Activated naive CD4-positive, alpha-beta T cell treated with Interleukin-2 at 50 U/mL for 16 hours (primary cell): ENCODE results near the gene ATP6V1F.

Experiments
- DNase-seq: peaks from one replicate; pipeline ENCODE4 v3.0.0-alpha.2; 2020

The ATP6V1F gene

DNA sequence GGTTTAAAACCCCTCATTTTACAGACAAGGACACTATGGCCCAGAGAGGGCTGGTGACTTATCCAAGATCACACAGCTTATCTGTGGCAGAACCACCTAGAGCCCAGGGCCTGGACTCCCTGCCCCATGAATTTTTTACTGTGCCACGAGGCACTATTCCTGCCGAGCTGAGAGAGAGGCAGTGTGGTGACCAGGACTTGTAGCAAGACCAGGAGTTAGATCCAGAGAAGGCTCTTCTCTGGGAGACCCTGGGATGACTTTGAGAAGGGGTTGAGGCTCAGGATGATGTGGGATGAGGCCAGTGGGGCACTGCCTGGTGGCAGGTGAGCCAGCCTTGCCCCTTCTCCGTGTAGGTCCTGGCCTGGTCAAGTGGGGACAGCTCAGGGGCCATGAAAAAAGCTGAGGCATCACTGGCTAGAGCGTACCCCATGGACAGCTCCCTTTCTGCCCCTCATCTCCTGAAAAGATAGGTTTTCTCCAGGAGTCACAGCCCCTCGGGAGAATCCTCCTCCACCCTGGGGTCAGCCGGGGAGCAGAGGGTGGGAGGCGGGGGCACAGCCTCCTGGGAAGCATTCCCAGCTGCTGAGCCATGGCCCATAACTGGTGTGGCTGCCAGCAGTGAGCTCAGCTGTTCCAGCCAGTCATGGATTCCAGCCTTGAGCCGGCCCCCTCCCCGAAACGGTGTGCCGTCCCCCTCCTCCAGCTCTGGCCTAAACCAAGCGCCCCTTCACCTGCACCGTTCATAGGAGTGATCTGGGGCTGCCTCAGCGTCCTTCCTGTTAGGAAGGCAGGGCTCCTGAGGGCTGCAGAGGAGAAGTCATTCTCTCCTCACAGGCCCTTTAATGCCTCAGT lies 26.6 kb upstream of the ATP6V1F start:
- DNase-seq, result no peak

GRCh38 chr7:128836729-128837348 lies 25.8 kb upstream of the ATP6V1F start:
- no peak for DNase-seq

DNA sequence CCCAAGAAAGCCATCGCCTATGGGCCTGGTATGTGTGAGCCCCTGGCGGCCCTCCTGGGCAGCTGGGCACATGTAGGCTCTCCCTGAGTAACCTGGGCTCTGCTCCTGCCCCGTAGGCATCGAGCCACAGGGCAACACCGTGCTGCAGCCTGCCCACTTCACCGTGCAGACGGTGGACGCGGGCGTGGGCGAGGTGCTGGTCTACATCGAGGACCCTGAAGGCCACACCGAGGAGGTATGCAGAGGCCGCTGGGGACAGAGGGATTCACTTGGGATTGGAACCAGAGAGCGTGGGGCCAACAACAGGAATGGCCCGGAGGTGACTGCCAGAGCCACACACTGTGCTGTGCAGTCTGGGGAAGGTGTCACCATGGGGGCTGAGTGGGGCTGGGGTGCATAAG lies 25.1 kb upstream of the ATP6V1F start:
- no peak for DNase-seq

- no peak for DNase-seq
Observed at GRCh38 chr7:128838109-128838779, 24.4 kb upstream of the ATP6V1F start.

DNA sequence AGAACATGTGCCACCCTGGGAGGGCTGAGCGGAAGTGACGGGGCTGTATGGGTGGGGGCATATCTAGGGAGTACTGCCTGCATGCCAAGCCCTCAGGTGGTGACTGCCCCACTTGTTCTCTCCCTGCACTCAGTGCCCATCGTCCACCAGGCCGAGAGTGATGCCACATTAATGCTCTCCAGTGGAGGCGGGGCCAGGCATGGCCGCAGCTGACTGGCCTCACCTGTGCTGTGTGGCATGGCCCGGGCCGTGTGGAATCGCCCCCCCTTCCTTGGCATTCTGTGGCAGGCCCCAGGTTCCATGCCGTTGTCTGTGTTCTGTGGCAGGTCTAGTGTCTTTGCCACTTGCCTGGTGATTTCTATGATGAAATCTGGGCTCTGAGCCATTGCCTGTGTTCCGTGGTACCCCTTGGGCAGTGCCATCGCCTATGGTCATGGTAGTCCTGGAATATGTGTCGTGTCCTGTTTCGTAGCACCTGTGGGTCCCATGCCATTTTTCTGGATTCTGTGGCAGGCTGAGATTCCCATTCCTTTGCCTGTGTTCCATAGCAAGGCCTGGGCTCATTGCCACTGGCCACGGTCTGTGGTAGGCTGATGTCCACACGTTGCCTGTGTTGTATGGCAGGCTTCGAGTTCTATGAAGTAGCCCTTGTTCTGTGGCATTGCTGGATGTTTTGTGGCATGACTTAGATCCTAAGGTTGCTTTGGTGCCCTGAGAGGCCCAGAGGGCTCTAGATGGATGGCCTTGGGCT lies 23.5 kb upstream of the ATP6V1F start:
- no peak for DNase-seq

GRCh38 chr7:128839751-128840177 lies 22.9 kb upstream of the ATP6V1F start:
- DNase-seq, result no peak

GRCh38 chr7:128840326-128841170 lies 22.1 kb upstream of the ATP6V1F start:
- no peak for DNase-seq

- DNase-seq, result no peak
Observed at GRCh38 chr7:128841171-128841690, 21.4 kb upstream of the ATP6V1F start.

DNA sequence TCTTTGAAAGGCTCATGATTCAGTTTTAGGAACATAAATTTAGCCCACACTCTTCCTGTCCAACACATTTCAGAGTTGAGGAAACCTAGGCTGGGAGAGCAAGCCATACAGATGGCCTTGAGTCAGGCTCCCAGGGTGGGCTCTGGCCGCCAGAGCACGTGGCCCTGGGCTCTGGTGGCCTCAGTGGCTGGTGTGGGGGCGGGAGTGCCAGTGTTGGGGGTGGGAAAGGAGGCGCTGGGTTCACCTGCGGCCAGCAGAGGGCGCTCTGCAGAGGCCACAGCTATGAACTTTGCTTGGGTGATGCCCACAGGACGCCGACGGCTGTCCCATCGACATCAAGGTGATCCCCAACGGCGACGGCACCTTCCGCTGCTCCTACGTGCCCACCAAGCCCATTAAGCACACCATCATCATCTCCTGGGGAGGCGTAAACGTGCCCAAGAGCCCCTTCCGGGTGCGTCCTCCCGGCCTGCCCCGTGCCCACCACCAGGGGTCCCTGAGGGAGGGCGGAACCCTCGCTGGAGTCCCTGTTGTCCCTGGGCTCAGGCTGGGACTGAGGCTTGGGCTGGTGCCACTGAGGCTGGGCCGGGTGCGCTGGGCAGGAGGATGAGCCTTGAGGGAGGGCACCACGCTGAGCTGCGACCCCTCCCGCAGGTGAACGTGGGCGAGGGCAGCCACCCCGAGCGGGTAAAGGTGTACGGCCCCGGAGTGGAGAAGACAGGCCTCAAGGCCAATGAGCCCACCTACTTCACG lies 20.6 kb upstream of the ATP6V1F start:
- peak; percentile 66 for DNase-seq

- DNase-seq, result no peak
Observed at GRCh38 chr7:128842674-128843641, 19.7 kb upstream of the ATP6V1F start.

DNA sequence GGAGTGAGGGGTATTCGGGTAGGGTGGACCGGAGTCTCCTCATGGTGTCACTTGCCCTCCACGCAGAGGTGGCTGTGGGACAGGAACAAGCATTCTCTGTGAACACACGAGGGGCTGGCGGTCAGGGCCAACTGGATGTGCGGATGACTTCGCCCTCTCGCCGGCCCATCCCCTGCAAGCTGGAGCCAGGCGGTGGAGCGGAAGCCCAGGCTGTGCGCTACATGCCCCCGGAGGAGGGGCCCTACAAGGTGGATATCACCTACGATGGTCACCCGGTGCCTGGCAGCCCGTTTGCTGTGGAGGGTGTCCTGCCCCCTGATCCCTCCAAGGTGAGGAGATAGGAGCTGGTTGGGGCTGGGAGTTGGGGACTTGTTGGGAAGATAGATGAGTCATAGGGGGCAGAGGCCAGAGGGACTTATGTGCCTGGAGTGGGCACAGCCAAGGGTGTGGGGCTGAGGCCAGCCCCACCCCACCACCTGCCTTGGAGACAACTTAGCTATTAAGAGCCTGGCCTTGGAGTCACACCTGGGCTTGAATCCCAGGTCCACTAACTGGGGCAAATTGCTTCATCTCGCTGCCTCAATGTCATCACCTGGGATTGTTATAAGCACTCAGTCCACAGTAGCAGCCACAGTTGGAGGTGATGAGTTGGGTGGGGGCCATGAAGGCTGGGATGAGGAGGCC lies 18.6 kb upstream of the ATP6V1F start:
- no peak for DNase-seq

DNA sequence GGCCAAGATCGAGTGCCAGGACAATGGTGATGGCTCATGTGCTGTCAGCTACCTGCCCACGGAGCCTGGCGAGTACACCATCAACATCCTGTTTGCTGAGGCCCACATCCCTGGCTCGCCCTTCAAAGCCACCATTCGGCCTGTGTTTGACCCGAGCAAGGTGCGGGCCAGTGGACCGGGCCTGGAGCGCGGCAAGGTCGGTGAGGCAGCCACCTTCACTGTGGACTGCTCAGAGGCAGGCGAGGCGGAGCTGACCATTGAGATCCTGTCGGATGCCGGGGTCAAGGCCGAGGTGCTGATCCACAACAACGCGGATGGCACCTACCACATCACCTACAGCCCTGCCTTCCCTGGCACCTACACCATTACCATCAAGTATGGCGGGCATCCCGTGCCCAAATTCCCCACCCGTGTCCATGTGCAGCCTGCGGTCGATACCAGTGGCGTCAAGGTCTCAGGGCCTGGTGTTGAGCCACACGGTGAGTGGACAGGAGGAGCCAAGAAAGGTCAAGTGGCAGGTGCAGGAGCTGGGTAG lies 17.8 kb upstream of the ATP6V1F start:
- DNase-seq, result no peak

GRCh38 chr7:128845475-128845874 lies 17.2 kb upstream of the ATP6V1F start:
- no peak for DNase-seq

GRCh38 chr7:128845987-128846386 lies 16.7 kb upstream of the ATP6V1F start:
- no peak for DNase-seq

DNA sequence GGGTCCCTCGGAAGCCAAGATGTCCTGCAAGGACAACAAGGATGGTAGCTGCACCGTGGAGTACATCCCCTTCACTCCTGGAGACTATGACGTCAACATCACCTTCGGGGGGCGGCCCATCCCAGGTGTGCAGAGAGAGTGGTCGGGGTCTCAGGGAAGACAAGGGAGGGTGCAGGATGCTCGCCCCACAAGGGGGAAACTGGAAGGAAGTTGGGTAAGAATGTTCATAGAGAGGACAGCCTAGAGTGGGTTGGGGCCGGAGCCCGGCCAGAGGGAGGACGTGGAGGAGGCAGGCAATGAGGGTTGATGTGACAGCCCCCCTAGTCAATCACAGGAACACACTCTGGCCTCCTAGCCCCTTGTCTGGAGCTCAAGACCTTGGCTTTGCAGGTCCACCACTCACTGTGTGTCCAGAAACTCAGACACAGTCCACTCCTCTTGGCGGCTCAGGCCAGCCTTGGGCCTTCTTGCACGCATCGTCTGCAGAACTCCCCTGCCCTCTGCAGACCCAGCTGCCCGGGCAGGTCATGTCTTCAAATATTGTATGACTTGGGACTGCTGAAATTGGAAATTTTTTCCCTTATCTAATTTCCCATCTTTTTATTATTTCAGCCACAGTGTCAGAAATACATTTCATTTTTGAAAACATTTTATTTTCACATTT lies 15.7 kb upstream of the ATP6V1F start:
- DNase-seq, result no peak

- DNase-seq, result no peak
Observed at GRCh38 chr7:128847721-128848211, 14.9 kb upstream of the ATP6V1F start.

GRCh38 chr7:128848289-128849155 lies 14.1 kb upstream of the ATP6V1F start:
- no peak for DNase-seq
